ENCODE results near the gene C11orf24. TPM values are rescaled to one million over a fixed set of nuclear protein-coding genes. Genes with fewer than 3 reads are reported as not detected.

The C11orf24 gene
- total RNA-seq, 1 donor from 2014 or later, result 9.7 TPM

GRCh38 chr11:68262544-68262827, 9.3 kb downstream of the C11orf24 start:
- Mint-ChIP-seq H3K4me1 (peaks cover 6% of the 10 kb centered on the region), H3K4me3 (no peak overlapping the region), H3K36me3 (peaks cover 27% of the 10 kb centered on the region), H3K9me3 (no peaks in the 10 kb centered on the region), H3K27me3 (ENCODE audit: insufficient read depth, low read depth) (no peaks in the 10 kb centered on the region), H3K27ac (no peak overlapping the region)
- DNase-seq (ENCODE audit: low spot score), result no peak
- TF ChIP-seq EZH2 (IDR thresholded peaks at IDR 0.05), result no peak
- no peak for TF ChIP-seq CTCF (IDR thresholded peaks at IDR 0.05)
- no peak for TF ChIP-seq EZH2phosphoT487 (IDR thresholded peaks at IDR 0.05)
- H4K20me1 ChIP-seq (ENCODE audit: low read depth), result no peaks in the 10 kb centered on the region
- H3K4me1 ChIP-seq, result no peaks in the 10 kb centered on the region
- peaks cover 4% of the 10 kb centered on the region for H3F3A ChIP-seq (ENCODE audit: low read depth)
- H3K9me3 ChIP-seq (ENCODE audit: low read depth), result no peaks in the 10 kb centered on the region
- no peak overlapping the region for H3K9ac ChIP-seq
- no peak overlapping the region for H2AFZ ChIP-seq (replicated peaks)
- H3K36me3 ChIP-seq, result no peaks in the 10 kb centered on the region
- no peaks in the 10 kb centered on the region for H3K27me3 ChIP-seq
- H3K79me2 ChIP-seq (ENCODE audit: low read depth), result no peaks in the 10 kb centered on the region
- H3K4me3 ChIP-seq, result no peak overlapping the region
- no peak overlapping the region for H3K27ac ChIP-seq
- no peak overlapping the region for H3K4me2 ChIP-seq

GRCh38 chr11:68261749-68262543, 9.8 kb downstream of the C11orf24 start:
- Mint-ChIP-seq H3K36me3 (peaks cover 27% of the 10 kb centered on the region), H3K27me3 (ENCODE audit: insufficient read depth, low read depth) (no peaks in the 10 kb centered on the region), H3K4me3 (no peak overlapping the region), H3K4me1 (peaks cover 8% of the 10 kb centered on the region), H3K27ac (no peak overlapping the region), H3K9me3 (no peaks in the 10 kb centered on the region)
- H4K20me1 ChIP-seq (ENCODE audit: low read depth), result no peaks in the 10 kb centered on the region
- H3K9ac ChIP-seq, result no peak overlapping the region
- H3K9me3 ChIP-seq (ENCODE audit: low read depth), result no peaks in the 10 kb centered on the region
- no peaks in the 10 kb centered on the region for H3K4me1 ChIP-seq
- H3K4me2 ChIP-seq, result no peak overlapping the region
- no peak for TF ChIP-seq EZH2 (IDR thresholded peaks at IDR 0.05)
- TF ChIP-seq CTCF (IDR thresholded peaks at IDR 0.05), result no peak
- no peak for TF ChIP-seq EZH2phosphoT487 (IDR thresholded peaks at IDR 0.05)
- H2AFZ ChIP-seq (replicated peaks), result no peak overlapping the region
- H3F3A ChIP-seq (ENCODE audit: low read depth), result peaks cover 4% of the 10 kb centered on the region
- H3K27ac ChIP-seq, result no peak overlapping the region
- no peaks in the 10 kb centered on the region for H3K27me3 ChIP-seq
- H3K79me2 ChIP-seq (ENCODE audit: low read depth), result no peaks in the 10 kb centered on the region
- no peak for DNase-seq (ENCODE audit: low spot score)
- no peaks in the 10 kb centered on the region for H3K36me3 ChIP-seq
- no peak overlapping the region for H3K4me3 ChIP-seq

GRCh38 chr11:68261006-68261405, 10.8 kb downstream of the C11orf24 start:
- no peak overlapping the region for H3K9ac ChIP-seq
- no peaks in the 10 kb centered on the region for H3K79me2 ChIP-seq (ENCODE audit: low read depth)
- no peaks in the 10 kb centered on the region for H3K27me3 Mint-ChIP-seq (ENCODE audit: insufficient read depth, low read depth)
- H3K27me3 ChIP-seq, result no peaks in the 10 kb centered on the region
- no peak overlapping the region for H3K27ac Mint-ChIP-seq
- H3K4me3 Mint-ChIP-seq, result no peak overlapping the region
- H3K4me2 ChIP-seq, result no peak overlapping the region
- no peaks in the 10 kb centered on the region for H4K20me1 ChIP-seq (ENCODE audit: low read depth)
- H3K4me3 ChIP-seq, result no peak overlapping the region
- no peak overlapping the region for H2AFZ ChIP-seq (replicated peaks)
- H3K27ac ChIP-seq, result no peak overlapping the region
- no peak for TF ChIP-seq EZH2phosphoT487 (IDR thresholded peaks at IDR 0.05)
- peaks cover 5% of the 10 kb centered on the region for H3K4me1 ChIP-seq
- H3K9me3 ChIP-seq (ENCODE audit: low read depth), result no peaks in the 10 kb centered on the region
- H3K36me3 Mint-ChIP-seq, result peaks cover 26% of the 10 kb centered on the region
- H3K36me3 ChIP-seq, result no peaks in the 10 kb centered on the region
- H3K4me1 Mint-ChIP-seq, result peaks cover 16% of the 10 kb centered on the region
- no peaks in the 10 kb centered on the region for H3K9me3 Mint-ChIP-seq
- DNase-seq (ENCODE audit: low spot score), result no peak
- H3F3A ChIP-seq (ENCODE audit: low read depth), result peaks cover 4% of the 10 kb centered on the region

- no peak for DNase-seq (ENCODE audit: low spot score)
- H3K27me3 ChIP-seq, result no peaks in the 10 kb centered on the region
- H4K20me1 ChIP-seq (ENCODE audit: low read depth), result no peaks in the 10 kb centered on the region
- H3K27ac ChIP-seq, result no peak overlapping the region
- no peak overlapping the region for H3K9ac ChIP-seq
- Mint-ChIP-seq H3K36me3 (peaks cover 26% of the 10 kb centered on the region), H3K4me1 (peaks cover 16% of the 10 kb centered on the region), H3K9me3 (no peaks in the 10 kb centered on the region), H3K27me3 (ENCODE audit: insufficient read depth, low read depth) (no peaks in the 10 kb centered on the region), H3K4me3 (peak overlapping the region; percentile 41), H3K27ac (no peak overlapping the region)
- no peak overlapping the region for H3K4me3 ChIP-seq
- no peaks in the 10 kb centered on the region for H3K9me3 ChIP-seq (ENCODE audit: low read depth)
- H3K4me2 ChIP-seq, result no peak overlapping the region
- no peaks in the 10 kb centered on the region for H3K36me3 ChIP-seq
- TF ChIP-seq EZH2 (IDR thresholded peaks at IDR 0.05) (no peak), CTCF (IDR thresholded peaks at IDR 0.05) (no peak), EZH2phosphoT487 (IDR thresholded peaks at IDR 0.05) (no peak)
- H3F3A ChIP-seq (ENCODE audit: low read depth), result peaks cover 4% of the 10 kb centered on the region
- H3K79me2 ChIP-seq (ENCODE audit: low read depth), result no peaks in the 10 kb centered on the region
- H3K4me1 ChIP-seq, result peaks cover 6% of the 10 kb centered on the region
- no peak overlapping the region for H2AFZ ChIP-seq (replicated peaks)
Observed at GRCh38 chr11:68260484-68260883, 11.3 kb downstream of the C11orf24 start.

All from neural progenitor cell (in vitro differentiated cells).